NB4 (cell line): ENCODE results near the gene CLIC1.

Source experiments
- DNase-seq: peaks from one replicate; pipeline ENCODE4 v3.0.0; 2010; ENCODE audit warnings: low read depth
- H3K4me3 ChIP-seq: one replicate; pipeline ENCODE4 v1.5.1; 2011; ENCODE audit warnings: mild to moderate bottlenecking, low read depth, low read length, moderate library complexity
- CTCF ChIP-seq: IDR thresholded peaks from one replicate; pipeline ENCODE4 v1.5.1; 2012; ENCODE audit warnings: low read depth, low read length
- MAX ChIP-seq: IDR thresholded peaks from 2 replicates; pipeline ENCODE4 v1.6.1; 2011; ENCODE audit warnings: low read depth, low read length
- MYC ChIP-seq: IDR thresholded peaks from 2 replicates; pipeline ENCODE4 v1.6.1; 2011; ENCODE audit warnings: low read depth, low read length
- POLR2A ChIP-seq: IDR thresholded peaks from 2 replicates; pipeline ENCODE4 v1.6.1; 2011; ENCODE audit warnings: mild to moderate bottlenecking; ENCODE audit not compliant: insufficient read length; ENCODE audit errors: extremely low read depth

Gene CLIC1

GRCh38 chr6:31764198-31764597, 27.9 kb upstream of the CLIC1 start:
- no peak overlapping the region for H3K4me3 ChIP-seq
- TF ChIP-seq MYC (no peak), CTCF (no peak), POLR2A (no peak), MAX (no peak)
- DNase-seq, result no peak

GRCh38 chr6:31763619-31763940, 27.2 kb upstream of the CLIC1 start:
- no peak for DNase-seq

GRCh38 chr6:31762878-31763618, 26.7 kb upstream of the CLIC1 start:
- H3K4me3 ChIP-seq, result no peak overlapping the region

More at GRCh38 chr6:31763619-31763940, 27.2 kb upstream of the CLIC1 start:
- H3K4me3 ChIP-seq, result no peak overlapping the region
- TF ChIP-seq CTCF (no peak), MAX (no peak), POLR2A (no peak), MYC (no peak)

GRCh38 chr6:31762356-31762755, 26.0 kb upstream of the CLIC1 start, which contains the start of gene SAPCD1:
TSS of gene SAPCD1 (plus strand) at chr6:31762656. CDS start at chr6:31763055, 399 bp downstream.
- DNase-seq, result no peak
- TF ChIP-seq MAX (no peak), POLR2A (no peak), CTCF (no peak), MYC (no peak)
- no peak within 1 kb of the TSS for H3K4me3 ChIP-seq

More at GRCh38 chr6:31762878-31763618, 26.7 kb upstream of the CLIC1 start:
- TF ChIP-seq POLR2A (no peak), MYC (no peak), MAX (no peak), CTCF (no peak)
- no peak for DNase-seq

- no peak overlapping the region for H3K4me3 ChIP-seq
- no peak for DNase-seq
- TF ChIP-seq POLR2A (no peak), CTCF (no peak), MAX (no peak)
These were observed 25.0 kb upstream of the CLIC1 start for GRCh38 chr6:31761343-31761742.
